ENCODE results near the gene PLEKHF1. TPM values are rescaled to one million over a fixed set of nuclear protein-coding genes. Genes with fewer than 3 reads are reported as not detected.

The PLEKHF1 gene
- total RNA-seq, 6 experiments from 2014 or later: 1.4 to 2.8 (median 2.6) TPM

DNA sequence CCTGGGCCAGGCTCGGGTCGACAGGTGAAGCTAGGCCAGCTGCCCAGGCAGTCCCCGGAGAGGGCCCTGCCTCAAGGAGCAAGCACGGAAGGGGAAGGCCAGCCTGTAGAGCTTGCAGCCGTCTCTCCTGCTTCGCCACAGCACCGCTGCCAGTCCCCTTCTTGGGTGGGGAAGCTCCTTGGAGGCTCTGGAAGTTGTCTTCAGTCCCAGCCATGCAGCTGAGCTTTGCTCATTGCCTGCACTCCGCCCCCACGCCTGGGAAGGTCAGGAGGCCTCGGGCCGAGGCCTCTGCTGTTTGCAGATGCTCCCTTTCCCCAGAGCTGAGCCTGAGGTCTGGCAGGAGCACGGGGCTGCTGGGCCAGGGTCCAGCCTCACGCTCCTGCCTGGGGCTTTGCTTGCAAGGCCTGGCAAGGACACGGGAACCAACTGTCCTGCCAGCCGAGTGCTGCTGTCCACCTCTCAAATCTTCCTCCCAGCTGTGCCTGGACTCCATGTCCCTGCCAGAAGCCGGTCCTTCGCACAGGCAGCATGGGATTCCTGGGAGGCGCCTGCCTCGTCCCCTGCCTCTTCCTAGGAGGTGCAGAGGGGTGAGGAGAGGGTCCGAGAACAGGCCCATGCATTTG lies 13.3 kb downstream of the PLEKHF1 start:
- DNase-seq: no peak
- Mint-ChIP-seq H3K27me3 (ENCODE audit: insufficient read depth) (no peaks in the 10 kb centered on the region; the same call in 1 of the 2 replicates), H3K4me1 (ENCODE audit: low read depth) (no peaks in the 10 kb centered on the region), H3K27ac (no peak overlapping the region), H3K36me3 (ENCODE audit: low read depth) (no peaks in the 10 kb centered on the region), H3K9me3 (no peaks in the 10 kb centered on the region), H3K4me3 (no peak overlapping the region)
- TF ChIP-seq, protein P1, sequence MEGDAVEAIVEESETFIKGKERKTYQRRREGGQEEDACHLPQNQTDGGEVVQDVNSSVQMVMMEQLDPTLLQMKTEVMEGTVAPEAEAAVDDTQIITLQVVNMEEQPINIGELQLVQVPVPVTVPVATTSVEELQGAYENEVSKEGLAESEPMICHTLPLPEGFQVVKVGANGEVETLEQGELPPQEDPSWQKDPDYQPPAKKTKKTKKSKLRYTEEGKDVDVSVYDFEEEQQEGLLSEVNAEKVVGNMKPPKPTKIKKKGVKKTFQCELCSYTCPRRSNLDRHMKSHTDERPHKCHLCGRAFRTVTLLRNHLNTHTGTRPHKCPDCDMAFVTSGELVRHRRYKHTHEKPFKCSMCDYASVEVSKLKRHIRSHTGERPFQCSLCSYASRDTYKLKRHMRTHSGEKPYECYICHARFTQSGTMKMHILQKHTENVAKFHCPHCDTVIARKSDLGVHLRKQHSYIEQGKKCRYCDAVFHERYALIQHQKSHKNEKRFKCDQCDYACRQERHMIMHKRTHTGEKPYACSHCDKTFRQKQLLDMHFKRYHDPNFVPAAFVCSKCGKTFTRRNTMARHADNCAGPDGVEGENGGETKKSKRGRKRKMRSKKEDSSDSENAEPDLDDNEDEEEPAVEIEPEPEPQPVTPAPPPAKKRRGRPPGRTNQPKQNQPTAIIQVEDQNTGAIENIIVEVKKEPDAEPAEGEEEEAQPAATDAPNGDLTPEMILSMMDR (IDR thresholded peaks at IDR 0.05): no peak

DNA sequence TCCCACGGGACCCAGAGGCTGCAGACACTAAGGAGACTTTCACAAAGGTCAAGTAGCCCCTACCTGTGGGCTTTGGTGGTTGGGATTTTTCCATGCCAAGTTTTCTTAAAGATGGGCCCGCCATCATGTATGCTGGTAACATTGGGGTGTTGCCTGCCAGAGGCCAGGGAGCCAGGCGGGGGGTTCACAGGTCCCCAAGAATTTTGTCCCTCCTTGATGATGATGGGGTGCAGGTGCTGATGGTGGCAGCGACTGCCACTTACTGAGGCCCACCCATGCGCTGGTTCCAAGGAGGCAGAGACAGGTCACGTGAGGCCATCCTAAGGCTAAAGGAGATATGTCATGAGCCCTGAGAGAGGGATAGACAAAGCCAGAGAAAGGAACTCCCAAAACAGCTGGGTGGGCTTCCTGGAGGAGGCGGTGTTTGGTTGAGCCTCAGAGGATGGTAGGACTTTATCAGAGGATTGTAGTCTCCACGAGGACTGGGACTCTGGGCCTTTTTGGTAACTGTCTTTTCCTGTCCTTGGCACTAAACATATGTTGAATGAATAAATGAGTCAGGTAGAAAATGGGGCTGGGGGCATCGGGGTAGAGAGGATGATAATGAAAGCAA lies 14.4 kb downstream of the PLEKHF1 start:
- no peaks in the 10 kb centered on the region; the same call in none of the 2 replicates for H3K27me3 Mint-ChIP-seq (ENCODE audit: insufficient read depth)
- no peak overlapping the region for H3K4me3 Mint-ChIP-seq
- no peaks in the 10 kb centered on the region for H3K9me3 Mint-ChIP-seq
- TF ChIP-seq, protein P1 (IDR thresholded peaks at IDR 0.05): no peak
- DNase-seq: no peak
- H3K27ac Mint-ChIP-seq: no peak overlapping the region
- no peaks in the 10 kb centered on the region for H3K36me3 Mint-ChIP-seq (ENCODE audit: low read depth)
- no peaks in the 10 kb centered on the region for H3K4me1 Mint-ChIP-seq (ENCODE audit: low read depth)

DNA sequence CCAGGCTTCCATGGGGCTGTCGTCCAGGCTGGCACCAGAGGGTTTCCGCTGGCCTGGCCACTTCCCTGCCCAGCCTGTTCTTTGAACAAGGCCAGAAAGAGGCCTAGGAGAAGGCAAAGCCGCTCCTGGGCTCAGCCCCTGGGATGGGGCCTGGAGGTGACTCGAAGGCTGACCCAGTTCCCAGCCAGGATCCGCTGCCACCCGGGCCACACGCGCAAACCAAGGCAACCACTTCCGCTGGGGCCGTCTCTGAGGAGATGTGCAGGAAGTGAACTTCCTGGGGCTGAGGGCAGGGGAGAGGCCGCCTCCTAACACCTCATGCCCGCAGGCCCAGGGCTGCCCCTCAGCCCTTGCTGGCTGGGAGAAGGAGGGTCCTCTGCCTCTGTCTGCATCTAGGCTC lies 15.2 kb downstream of the PLEKHF1 start:
- no peaks in the 10 kb centered on the region; the same call in none of the 2 replicates for H3K27me3 Mint-ChIP-seq (ENCODE audit: insufficient read depth)
- no peak overlapping the region for H3K27ac Mint-ChIP-seq
- H3K9me3 Mint-ChIP-seq: no peaks in the 10 kb centered on the region
- H3K36me3 Mint-ChIP-seq (ENCODE audit: low read depth): no peaks in the 10 kb centered on the region
- DNase-seq: no peak
- TF ChIP-seq, protein P1 (IDR thresholded peaks at IDR 0.05): no peak
- no peak overlapping the region for H3K4me3 Mint-ChIP-seq
- H3K4me1 Mint-ChIP-seq (ENCODE audit: low read depth): no peaks in the 10 kb centered on the region; the same call in 1 of the 2 replicates

DNA sequence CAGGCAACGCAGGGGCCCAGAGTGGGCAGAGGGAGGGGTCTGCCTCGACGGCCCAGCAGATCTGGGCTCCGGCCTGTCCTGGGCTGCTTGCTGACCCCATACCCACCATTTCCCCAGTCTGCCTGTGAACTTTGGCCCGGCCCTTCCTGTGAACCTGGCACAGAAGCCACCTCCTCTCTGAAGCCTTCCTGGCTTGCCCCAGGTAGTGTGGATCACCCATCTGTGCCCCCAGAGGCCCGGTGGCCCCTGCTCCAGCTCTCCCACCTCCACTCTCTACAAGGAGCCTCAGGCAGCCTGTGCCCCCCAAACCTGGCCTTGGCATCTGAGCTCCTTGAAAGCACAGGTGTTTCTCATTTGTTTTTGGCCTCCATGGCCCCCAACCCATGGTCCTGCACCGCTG lies 15.7 kb downstream of the PLEKHF1 start:
- no peak for DNase-seq
- Mint-ChIP-seq H3K36me3 (ENCODE audit: low read depth) (no peaks in the 10 kb centered on the region), H3K27ac (no peak overlapping the region), H3K4me3 (no peak overlapping the region), H3K27me3 (ENCODE audit: insufficient read depth) (no peaks in the 10 kb centered on the region; the same call in none of the 2 replicates), H3K4me1 (ENCODE audit: low read depth) (peaks cover 2% of the 10 kb centered on the region), H3K9me3 (no peaks in the 10 kb centered on the region)
- TF ChIP-seq, protein P1 (IDR thresholded peaks at IDR 0.05): no peak

DNA sequence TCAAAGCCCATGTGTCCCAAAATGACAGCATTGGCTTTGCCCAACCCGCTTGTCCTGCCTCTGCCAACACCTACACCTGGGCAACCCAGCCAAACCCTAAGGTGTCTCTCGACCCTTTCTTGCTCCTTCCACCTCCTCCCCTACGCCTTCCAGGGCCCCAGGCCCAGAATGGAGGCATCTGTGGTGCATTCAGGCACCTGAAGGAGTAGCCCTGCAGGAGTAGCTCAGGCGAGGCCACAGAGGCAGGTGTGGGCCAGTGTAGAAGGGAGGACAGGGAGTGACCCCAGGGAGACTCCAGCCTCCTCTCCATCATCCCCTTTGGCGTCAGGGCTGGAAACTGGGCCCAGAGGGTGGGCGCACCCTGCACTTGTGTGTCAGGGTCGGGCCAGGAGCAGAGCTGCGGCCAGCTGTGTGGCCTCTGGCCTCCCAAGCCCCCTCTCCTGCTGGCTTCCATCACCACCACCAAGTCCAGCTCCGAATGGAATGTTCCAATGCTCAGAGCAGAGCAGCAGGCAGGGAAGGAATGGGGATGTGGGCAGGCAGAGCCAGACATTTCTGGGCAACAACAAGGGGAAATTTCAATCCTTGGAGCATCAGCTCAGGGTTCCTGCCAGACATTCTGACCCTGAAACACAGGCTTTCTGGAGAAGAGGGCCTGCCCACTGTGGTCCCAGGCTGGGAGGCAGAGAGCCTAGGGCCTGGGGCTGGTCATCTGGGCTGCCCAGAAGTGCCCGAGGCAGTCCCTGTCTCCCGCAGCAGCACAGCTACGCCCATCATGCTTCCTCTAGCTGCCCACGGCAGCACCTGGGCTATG lies 16.4 kb downstream of the PLEKHF1 start:
- Mint-ChIP-seq H3K9me3 (no peaks in the 10 kb centered on the region), H3K27me3 (ENCODE audit: insufficient read depth) (no peaks in the 10 kb centered on the region; the same call in none of the 2 replicates), H3K27ac (no peak overlapping the region), H3K4me3 (no peak overlapping the region), H3K4me1 (ENCODE audit: low read depth) (peaks cover 7% of the 10 kb centered on the region), H3K36me3 (ENCODE audit: low read depth) (no peaks in the 10 kb centered on the region)
- TF ChIP-seq, protein P1 (IDR thresholded peaks at IDR 0.05): no peak
- DNase-seq: no peak
